SK-N-SH treated with all-trans-retinoic acid at 6 μM for 48 hours (cell line): ENCODE data around the gene RUFY3.

ENCODE experiments used
- ARNTL ChIP-seq: fragments of 450-650 bp; formaldehyde crosslinking; IDR thresholded peaks from 2 replicates; pipeline ENCODE4 v1.5.0; 2020; ENCODE audit warnings: low read depth, mild to moderate bottlenecking, moderate library complexity, borderline replicate concordance
- BACH2 ChIP-seq: fragments of 250-450 bp; sonication (Bioruptor Pico); IDR thresholded peaks from 2 replicates; pipeline ENCODE4 v1.9.0; 2021; ENCODE audit warnings: mild to moderate bottlenecking, borderline replicate concordance
- CSDC2 ChIP-seq: fragments of 250-450 bp; sonication (Bioruptor Pico); IDR thresholded peaks from 2 replicates; pipeline ENCODE4 v1.5.0; 2020; ENCODE audit warnings: mild to moderate bottlenecking, moderate library complexity
- CSRNP3 ChIP-seq: fragments of 250-450 bp; sonication (Bioruptor Pico); IDR thresholded peaks from 2 replicates; pipeline ENCODE4 v1.5.1; 2021; ENCODE audit warnings: mild to moderate bottlenecking, moderate library complexity
- ESRRG ChIP-seq: fragments of 250-450 bp; sonication (Bioruptor Pico); IDR thresholded peaks from 2 replicates; pipeline ENCODE4 v1.6.1; 2021; ENCODE audit warnings: mild to moderate bottlenecking
- GLIS3 ChIP-seq: fragments of 250-450 bp; sonication (Bioruptor Pico); IDR thresholded peaks from 2 replicates; pipeline ENCODE4 v1.5.0; 2020; ENCODE audit warnings: mild to moderate bottlenecking, moderate library complexity
- PPARA ChIP-seq: fragments of 250-450 bp; sonication (Bioruptor Pico); IDR thresholded peaks from 2 replicates; pipeline ENCODE4 v1.5.0; 2020; ENCODE audit warnings: mild to moderate bottlenecking, borderline replicate concordance
- RARB ChIP-seq: fragments of 250-450 bp; sonication (Bioruptor Pico); IDR thresholded peaks from 2 replicates; pipeline ENCODE4 v1.8.0; 2021; ENCODE audit warnings: mild to moderate bottlenecking, moderate library complexity
- TOX ChIP-seq: fragments of 250-450 bp; sonication (Bioruptor Pico); IDR thresholded peaks from 2 replicates; pipeline ENCODE4 v1.8.0; 2021; ENCODE audit warnings: mild to moderate bottlenecking, moderate library complexity, borderline replicate concordance
- TSHZ2 ChIP-seq: fragments of 250-450 bp; sonication (Bioruptor Pico); IDR thresholded peaks from 2 replicates; pipeline ENCODE4 v1.5.0; 2020; ENCODE audit warnings: mild to moderate bottlenecking, moderate library complexity
- ZC3H10 ChIP-seq: fragments of 250-450 bp; sonication (Bioruptor Pico); IDR thresholded peaks from 2 replicates; pipeline ENCODE4 v1.5.1; 2021; ENCODE audit warnings: mild to moderate bottlenecking, moderate library complexity
- ZFP3 ChIP-seq: fragments of 250-450 bp; sonication (Bioruptor Pico); IDR thresholded peaks from 2 replicates; pipeline ENCODE4 v1.5.0; 2020; ENCODE audit warnings: mild to moderate bottlenecking, moderate library complexity
- TF ChIP-seq, protein P1 (sequence below): fragments of 250-450 bp; sonication (Bioruptor Pico); IDR thresholded peaks from 2 replicates; pipeline ENCODE4 v1.8.0; 2020; ENCODE audit warnings: mild to moderate bottlenecking, moderate library complexity, borderline replicate concordance

GRCh38 chr4:70680934-70681333, 40.8 kb upstream of the RUFY3 start:
- no peak for TF ChIP-seq GLIS3 (CRISPR knock-in tag)
- TF ChIP-seq BACH2 (CRISPR knock-in tag), result no peak
- TF ChIP-seq, protein P1, sequence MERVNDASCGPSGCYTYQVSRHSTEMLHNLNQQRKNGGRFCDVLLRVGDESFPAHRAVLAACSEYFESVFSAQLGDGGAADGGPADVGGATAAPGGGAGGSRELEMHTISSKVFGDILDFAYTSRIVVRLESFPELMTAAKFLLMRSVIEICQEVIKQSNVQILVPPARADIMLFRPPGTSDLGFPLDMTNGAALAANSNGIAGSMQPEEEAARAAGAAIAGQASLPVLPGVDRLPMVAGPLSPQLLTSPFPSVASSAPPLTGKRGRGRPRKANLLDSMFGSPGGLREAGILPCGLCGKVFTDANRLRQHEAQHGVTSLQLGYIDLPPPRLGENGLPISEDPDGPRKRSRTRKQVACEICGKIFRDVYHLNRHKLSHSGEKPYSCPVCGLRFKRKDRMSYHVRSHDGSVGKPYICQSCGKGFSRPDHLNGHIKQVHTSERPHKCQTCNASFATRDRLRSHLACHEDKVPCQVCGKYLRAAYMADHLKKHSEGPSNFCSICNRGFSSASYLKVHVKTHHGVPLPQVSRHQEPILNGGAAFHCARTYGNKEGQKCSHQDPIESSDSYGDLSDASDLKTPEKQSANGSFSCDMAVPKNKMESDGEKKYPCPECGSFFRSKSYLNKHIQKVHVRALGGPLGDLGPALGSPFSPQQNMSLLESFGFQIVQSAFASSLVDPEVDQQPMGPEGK (CRISPR knock-in tag), result no peak
- no peak for TF ChIP-seq TSHZ2
- no peak for TF ChIP-seq ZFP3 (CRISPR knock-in tag)
- no peak for TF ChIP-seq ESRRG (CRISPR knock-in tag)
- TF ChIP-seq RARB, result no peak
- TF ChIP-seq PPARA (CRISPR knock-in tag), result no peak
- TF ChIP-seq CSRNP3, result no peak
- no peak for TF ChIP-seq CSDC2 (CRISPR knock-in tag)
- TF ChIP-seq ARNTL (CRISPR knock-in tag), result no peak
- TF ChIP-seq TOX, result no peak
- TF ChIP-seq ZC3H10 (CRISPR knock-in tag), result no peak
